GM19468 (cell line): ENCODE results near the gene CACNG4.

Source experiments
- ATAC-seq: cut with Tn5 transposase; IDR thresholded peaks from one replicate; pipeline ENCODE4 v1.9.1; 2021; ENCODE audit warnings: mild to moderate bottlenecking, moderate library complexity, moderate number of reproducible peaks; ENCODE audit not compliant: unreplicated experiment; ENCODE audit errors: extremely low read depth

CACNG4 gene

DNA sequence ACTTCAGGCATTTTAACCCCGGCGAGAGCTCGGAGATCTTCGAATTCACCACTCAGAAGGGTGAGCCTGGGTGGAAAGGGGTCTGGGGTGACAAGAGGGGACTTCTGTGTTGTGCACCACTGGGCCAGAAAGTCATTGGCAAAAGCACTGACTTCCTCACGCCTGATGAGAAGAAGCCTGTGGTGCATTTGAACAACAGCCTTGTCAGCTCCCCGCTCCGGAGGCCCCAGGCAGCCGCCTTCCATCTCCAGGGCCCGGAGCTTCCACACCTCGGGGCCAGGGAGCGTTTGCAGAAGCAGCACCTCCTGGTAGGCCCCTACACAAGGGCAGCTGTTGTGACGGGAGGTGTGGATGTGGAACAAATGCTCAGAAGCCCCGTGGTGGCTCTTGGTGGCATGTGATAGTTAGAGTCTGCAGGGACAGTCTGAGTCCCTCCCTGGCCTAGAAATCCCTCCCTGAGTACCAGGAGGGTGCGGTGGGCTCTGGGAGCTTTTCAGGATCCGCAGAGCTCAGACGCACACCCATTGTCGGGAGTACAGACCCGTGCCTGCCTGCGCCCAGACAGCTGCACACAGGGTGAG, 89.6 kb downstream of the CACNG4 start:
- ATAC-seq, result no peak

DNA sequence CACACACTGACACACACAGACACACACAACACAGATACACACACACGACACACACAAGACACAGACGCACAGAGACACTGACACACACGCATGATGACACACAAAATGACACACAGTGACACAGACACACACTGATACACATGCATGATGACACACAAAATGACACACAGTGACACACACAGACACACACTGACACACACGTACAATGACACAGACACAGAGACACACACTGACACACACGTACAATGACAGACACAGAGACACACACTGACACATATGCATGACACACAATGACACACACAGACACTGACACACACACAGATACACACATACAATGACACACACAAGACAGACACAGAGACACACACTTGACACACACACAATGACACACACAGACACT, 90.1 kb downstream of the CACNG4 start:
- no peak for ATAC-seq

DNA sequence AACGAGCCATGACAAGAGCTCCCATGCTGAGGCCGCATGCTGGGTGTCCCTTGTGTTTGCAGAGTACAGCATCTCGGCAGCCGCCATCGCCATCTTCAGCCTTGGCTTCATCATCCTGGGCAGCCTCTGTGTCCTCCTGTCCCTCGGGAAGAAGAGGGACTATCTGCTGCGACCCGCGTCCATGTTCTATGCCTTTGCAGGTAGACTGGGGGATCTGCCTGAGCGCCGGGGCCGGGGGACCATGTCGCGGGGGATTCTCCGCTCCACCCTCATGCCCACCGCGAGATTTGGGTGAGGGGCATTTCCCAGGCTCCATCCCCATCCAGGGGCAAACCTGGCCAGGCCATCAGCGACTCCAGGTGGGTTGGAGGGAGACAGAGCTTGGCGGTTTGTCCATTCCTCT, 90.5 kb downstream of the CACNG4 start:
- ATAC-seq, result no peak

- ATAC-seq, result no peak
These were observed 91.6 kb downstream of the CACNG4 start for GRCh38 chr17:67055811-67056745.

DNA sequence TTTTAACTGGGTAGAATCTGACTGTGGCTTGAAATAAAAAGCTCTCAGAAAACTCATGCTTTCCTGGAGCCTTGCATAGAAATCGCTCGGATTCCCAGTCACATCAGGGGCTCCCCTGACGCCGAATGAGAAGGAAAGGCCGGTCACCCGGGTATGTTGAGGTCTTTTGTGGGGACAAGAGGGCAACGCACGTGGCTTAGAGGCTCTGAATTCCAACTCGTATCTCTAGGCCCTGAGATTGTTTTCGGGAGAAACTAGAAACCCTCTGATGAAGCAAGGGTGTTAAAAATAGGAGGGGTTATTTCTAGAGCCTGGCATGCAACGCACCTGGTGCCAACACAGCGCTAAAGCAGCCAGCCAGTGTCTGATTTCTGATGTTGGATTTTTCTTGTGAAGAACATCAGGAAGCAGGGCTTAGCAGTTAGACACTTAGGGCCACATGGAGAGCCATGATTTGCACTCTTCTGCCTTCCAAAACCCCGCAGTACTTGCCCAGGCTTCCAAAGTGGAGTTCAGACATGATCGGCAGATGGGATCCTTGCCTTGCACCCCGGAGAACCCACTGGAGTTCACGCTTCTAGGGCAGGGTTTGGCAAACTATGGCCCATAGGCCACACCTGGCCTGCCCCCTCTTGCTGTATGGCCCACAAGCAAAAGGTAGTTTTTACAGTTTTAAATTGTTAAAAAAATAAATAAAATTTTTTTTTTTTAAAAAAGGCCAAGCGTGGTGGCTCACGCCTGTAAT, 92.4 kb downstream of the CACNG4 start:
- no peak for ATAC-seq

- ATAC-seq, result no peak
These were observed 93.5 kb downstream of the CACNG4 start for GRCh38 chr17:67058036-67058435.

- ATAC-seq, result no peak
These were observed 94.9 kb downstream of the CACNG4 start for GRCh38 chr17:67059372-67059771.

GRCh38 chr17:67063141-67063540, 98.6 kb downstream of the CACNG4 start:
- ATAC-seq, result no peak

- ATAC-seq, result no peak
These were observed 102.2 kb downstream of the CACNG4 start for GRCh38 chr17:67066717-67067116.

DNA sequence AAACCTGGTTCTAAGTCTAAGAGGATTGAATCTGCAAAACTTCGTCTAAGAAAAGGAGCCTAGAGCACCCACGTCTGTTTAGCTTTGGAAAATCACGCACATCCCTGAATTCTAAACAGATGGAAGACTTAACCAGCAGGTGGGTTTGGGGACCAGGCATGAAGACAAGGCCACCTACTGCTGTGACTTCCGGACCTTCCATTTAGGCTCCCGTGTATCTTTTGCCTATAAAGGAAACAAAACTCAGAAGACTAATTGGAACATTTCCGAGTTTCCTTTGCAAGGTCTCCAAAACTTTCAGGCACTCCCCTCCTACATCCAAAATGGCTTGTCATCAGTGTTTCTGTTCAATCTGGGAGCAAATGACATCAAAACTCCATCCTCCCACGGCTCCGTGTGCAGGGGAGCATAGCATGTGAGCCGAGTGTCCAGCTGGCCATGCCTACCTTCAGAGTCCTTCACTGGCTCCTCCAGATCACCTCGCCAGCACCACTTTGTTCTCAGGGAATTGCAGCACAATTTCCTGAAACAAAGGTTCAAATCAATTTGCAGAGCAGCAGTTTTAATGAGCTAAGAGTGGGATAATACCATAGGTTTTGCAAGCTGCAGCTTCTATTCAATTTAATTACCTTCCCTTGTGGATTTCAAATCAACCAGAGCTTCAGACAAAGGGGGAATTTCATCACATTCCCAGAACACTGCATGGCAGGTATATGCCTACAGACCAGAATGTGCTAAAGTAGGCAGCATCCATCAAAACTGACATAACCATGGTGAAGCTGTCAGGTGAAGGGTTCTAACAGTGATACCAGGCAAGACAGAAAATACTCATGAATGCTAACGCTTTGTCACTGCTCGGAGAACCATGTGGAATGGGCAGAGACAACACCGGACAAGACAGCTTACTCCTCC, 103.3 kb downstream of the CACNG4 start:
- ATAC-seq, result no peak

DNA sequence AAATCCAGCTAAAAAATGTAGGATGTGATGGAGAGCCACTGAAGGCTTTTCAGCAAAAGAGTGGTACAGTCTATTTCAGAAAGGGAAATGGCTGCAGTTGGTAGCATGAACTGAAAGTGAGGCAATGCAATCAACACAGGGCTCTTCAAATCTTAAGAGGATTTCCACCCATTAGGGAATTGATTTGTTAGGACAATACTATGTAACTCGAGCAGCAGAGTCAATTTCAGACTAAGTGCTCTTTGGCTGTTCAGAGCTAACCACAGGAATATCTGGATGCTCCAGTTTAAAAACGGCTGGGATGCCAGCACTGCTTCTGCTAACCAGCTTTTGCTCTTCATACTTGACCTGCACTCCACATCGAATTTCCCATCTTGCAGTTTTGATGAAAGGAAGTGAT, 104.5 kb downstream of the CACNG4 start:
- no peak for ATAC-seq

GRCh38 chr17:67069603-67070136, 105.2 kb downstream of the CACNG4 start:
- ATAC-seq, result no peak

GRCh38 chr17:67071595-67071994, 107.1 kb downstream of the CACNG4 start:
- no peak for ATAC-seq

DNA sequence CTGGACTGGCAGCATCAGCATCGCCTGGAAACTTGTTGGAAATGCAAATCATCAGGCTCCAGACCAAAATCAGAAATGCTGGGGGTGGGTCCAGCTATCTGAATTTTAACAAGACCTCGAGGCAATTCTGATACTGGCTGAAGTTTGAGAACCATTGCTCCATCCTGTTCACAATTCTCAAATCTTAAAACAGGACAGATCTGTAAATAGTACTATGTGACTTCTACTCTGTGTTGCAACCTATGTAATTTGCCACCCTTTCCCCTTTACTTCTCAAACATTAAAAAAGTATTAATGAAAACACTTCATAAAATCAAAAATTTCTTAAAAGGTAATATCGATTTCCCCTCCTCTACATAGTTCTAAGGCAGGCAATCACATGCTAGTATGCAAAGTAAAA, 108.4 kb downstream of the CACNG4 start:
- no peak for ATAC-seq

- no peak for ATAC-seq
These were observed 110.3 kb downstream of the CACNG4 start for GRCh38 chr17:67074781-67075180.

DNA sequence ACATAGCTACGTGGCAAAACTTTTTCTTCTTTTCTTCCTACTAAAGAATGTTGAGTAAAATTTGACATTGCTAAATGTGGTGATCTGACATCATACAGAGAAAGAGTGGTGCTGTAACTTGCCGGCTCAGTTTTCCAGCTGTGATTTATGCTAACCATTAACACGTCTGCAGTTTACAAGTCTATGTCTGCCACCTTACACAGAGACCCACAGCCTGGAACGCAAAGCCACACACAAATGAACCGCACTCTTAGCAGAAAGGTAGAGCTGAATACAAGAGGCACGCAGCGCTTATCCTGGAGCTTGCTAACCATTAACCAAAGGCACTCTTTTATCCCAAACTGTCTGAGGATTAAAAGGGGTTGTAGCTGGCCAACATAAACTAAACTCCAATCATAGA, 111.8 kb downstream of the CACNG4 start:
- no peak for ATAC-seq

GRCh38 chr17:67078292-67078691, 113.8 kb downstream of the CACNG4 start:
- ATAC-seq, result no peak

DNA sequence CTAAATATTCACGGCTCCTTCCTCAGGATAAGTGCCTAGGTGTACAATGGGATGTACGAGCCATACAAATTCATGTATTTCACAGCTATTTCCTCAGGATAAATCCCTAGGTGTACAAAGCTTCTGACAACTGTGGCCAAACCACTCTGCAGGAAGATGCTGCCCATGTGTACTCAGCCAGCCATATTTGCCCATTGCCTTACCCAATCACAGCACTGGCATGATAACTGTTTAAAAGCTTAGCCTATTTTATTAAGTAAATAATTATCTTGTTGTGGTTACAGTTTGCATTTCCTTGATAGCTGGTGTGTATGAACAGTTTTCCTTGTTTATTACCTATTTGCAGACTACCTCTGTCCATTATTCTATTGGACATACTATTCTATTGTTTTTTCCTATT, 115.0 kb downstream of the CACNG4 start:
- ATAC-seq, result no peak

GRCh38 chr17:67080804-67081203, 116.3 kb downstream of the CACNG4 start:
- ATAC-seq, result no peak

- ATAC-seq, result peak; percentile 72
These were observed 117.6 kb downstream of the CACNG4 start for GRCh38 chr17:67082107-67082506.
